ENCODE measurements around the gene USP2. TPM values are rescaled to one million over a fixed set of nuclear protein-coding genes. Genes with fewer than 3 reads are reported as not detected.

USP2 gene
- polyA plus RNA-seq, 3 donors: 0.36 TPM; not detected in 2

DNA sequence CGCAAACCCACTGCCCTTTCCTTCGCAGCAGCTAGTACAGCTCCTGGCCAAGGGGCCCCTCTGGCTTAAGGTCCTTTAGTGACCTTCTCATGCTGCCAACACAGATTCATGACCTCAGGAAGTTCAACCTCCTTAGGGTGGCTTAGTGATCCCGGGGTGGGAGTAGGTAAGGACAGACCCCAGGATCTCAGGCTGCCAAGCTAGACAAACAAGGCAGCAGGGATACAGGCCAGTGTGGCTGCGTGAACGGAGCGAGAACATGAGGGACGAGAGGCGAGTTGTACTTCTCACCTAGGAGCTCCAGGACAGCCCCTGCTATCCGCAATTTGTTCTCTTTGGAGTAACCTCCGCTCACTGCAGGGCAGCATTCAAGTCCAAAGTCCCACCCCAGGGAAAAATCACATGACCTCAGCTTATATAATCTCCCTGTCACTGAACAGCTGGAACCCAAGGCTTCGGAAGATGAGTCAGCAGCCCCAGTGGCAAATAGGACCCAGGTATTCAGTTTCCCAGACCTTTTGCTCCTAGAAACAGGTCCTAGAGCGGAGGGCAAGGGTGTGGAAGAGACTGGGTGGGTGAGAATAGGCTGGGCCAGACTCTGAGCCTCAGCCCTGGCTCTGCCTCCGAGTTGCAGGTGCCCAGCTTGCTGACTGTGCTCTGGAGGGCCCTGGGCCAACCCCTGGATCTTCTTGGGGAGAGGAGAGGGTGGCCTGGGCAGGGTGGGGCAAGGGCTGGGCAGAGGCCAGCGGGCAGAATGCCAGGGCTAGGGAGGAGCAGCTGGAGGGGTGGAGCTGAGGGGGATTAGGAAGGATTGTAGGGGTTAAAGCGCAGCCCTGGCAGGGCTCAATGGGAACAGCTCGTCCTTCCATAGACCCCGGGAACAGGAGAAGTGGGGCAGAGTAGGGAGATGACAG lies 13.1 kb downstream of the USP2 start:
- Mint-ChIP-seq H3K27ac (peak overlapping the region in 1 of 7 donors; percentile 20), H3K36me3 (peaks cover 3 to 4% of the 10 kb centered on the region in 2 donors), H3K4me1 (peaks cover 6% of the 10 kb centered on the region), H3K9me3 (peaks cover 0 to 5% (median 3%) of the 10 kb centered on the region in 7 donors), H3K4me3 (no peak overlapping the region), H3K27me3 (ENCODE audit: low read depth in 3 of 3) (peaks cover 29 to 36% (median 31%) of the 10 kb centered on the region in 3 donors)
- Histone ChIP-seq H2AFZ (ENCODE audit: insufficient read depth, low read depth, low read length, poor library complexity, severe bottlenecking) (no peak overlapping the region), H3K27ac (ENCODE audit: low read depth in 1 of 2, low read length in 2 of 2) (no peak overlapping the region), H3K27me3 (ENCODE audit: control insufficient read depth in 2 of 2, insufficient read depth in 2 of 2, low read length in 2 of 2) (peaks cover 15 to 18% of the 10 kb centered on the region in 2 donors), H3K79me2 (ENCODE audit: insufficient read depth, low read length) (no peaks in the 10 kb centered on the region), H4K20me1 (ENCODE audit: insufficient read depth, low read length) (no peaks in the 10 kb centered on the region), H3K36me3 (replicated peaks in 1 of 2; ENCODE audit: control insufficient read depth in 1 of 2, insufficient read depth in 2 of 2, low read length in 2 of 2) (no peaks in the 10 kb centered on the region), H3K4me2 (replicated peaks; ENCODE audit: extremely low read depth, low read length, poor library complexity, severe bottlenecking) (no peak overlapping the region), H3K9ac (ENCODE audit: insufficient read depth, low read length, poor library complexity, severe bottlenecking) (no peak overlapping the region), H3K9me3 (replicated peaks in 1 of 2; ENCODE audit: control insufficient read depth in 1 of 2, insufficient read depth in 1 of 2, low read length in 2 of 2) (no peaks in the 10 kb centered on the region), H3K4me3 (replicated peaks in 1 of 3; ENCODE audit: low read depth in 2 of 3, low read length in 3 of 3) (no peak overlapping the region), H3K4me1 (ENCODE audit: control insufficient read depth in 1 of 2, insufficient read depth in 2 of 2, low read length in 2 of 2) (peaks cover 4 to 11% of the 10 kb centered on the region in 2 donors)
- 81% methylated on average over 15 of the region's 17 CpGs for WGBS (ENCODE audit: insufficient coverage)
- TF ChIP-seq, protein P1, sequence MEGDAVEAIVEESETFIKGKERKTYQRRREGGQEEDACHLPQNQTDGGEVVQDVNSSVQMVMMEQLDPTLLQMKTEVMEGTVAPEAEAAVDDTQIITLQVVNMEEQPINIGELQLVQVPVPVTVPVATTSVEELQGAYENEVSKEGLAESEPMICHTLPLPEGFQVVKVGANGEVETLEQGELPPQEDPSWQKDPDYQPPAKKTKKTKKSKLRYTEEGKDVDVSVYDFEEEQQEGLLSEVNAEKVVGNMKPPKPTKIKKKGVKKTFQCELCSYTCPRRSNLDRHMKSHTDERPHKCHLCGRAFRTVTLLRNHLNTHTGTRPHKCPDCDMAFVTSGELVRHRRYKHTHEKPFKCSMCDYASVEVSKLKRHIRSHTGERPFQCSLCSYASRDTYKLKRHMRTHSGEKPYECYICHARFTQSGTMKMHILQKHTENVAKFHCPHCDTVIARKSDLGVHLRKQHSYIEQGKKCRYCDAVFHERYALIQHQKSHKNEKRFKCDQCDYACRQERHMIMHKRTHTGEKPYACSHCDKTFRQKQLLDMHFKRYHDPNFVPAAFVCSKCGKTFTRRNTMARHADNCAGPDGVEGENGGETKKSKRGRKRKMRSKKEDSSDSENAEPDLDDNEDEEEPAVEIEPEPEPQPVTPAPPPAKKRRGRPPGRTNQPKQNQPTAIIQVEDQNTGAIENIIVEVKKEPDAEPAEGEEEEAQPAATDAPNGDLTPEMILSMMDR (IDR thresholded peaks at IDR 0.05): no peak
- intact Hi-C loops (cut with micrococcal nuclease): no loop called here
- DNase-seq: no peak

DNA sequence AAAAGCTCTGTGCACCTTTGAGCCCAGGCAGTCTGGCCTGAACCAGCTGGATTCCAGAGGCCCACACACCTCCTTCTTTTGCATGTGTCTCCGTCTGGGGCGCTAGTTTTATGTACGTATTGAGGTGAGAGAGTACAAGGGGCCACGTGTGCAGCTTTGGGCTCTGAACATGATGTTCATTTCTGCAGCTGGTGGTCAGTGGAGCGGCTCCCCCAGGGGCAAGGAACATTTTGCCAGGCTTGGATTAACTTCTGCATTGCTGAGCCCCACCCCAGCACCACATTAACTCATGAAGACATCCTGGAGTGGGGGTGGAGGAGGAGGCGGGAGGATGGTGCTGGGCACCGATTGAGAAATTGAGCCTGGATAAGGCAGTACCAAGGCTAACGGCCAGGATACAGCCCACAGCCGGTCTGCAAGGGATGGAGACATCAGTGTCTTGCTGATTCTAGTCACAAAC lies 13.8 kb downstream of the USP2 start:
- Histone ChIP-seq H3K27me3 (ENCODE audit: control insufficient read depth in 2 of 2, insufficient read depth in 2 of 2, low read length in 2 of 2) (peaks cover 19 to 25% of the 10 kb centered on the region in 2 donors), H3K36me3 (replicated peaks in 1 of 2; ENCODE audit: control insufficient read depth in 1 of 2, insufficient read depth in 2 of 2, low read length in 2 of 2) (no peaks in the 10 kb centered on the region), H3K27ac (ENCODE audit: low read depth in 1 of 2, low read length in 2 of 2) (no peak overlapping the region), H3K4me3 (replicated peaks in 1 of 3; ENCODE audit: low read depth in 2 of 3, low read length in 3 of 3) (no peak overlapping the region), H2AFZ (ENCODE audit: insufficient read depth, low read depth, low read length, poor library complexity, severe bottlenecking) (no peak overlapping the region), H3K9ac (ENCODE audit: insufficient read depth, low read length, poor library complexity, severe bottlenecking) (no peak overlapping the region), H3K79me2 (ENCODE audit: insufficient read depth, low read length) (no peaks in the 10 kb centered on the region), H3K4me1 (ENCODE audit: control insufficient read depth in 1 of 2, insufficient read depth in 2 of 2, low read length in 2 of 2) (peaks cover 7 to 14% of the 10 kb centered on the region in 2 donors), H3K4me2 (replicated peaks; ENCODE audit: extremely low read depth, low read length, poor library complexity, severe bottlenecking) (no peak overlapping the region), H4K20me1 (ENCODE audit: insufficient read depth, low read length) (no peaks in the 10 kb centered on the region), H3K9me3 (replicated peaks in 1 of 2; ENCODE audit: control insufficient read depth in 1 of 2, insufficient read depth in 1 of 2, low read length in 2 of 2) (no peaks in the 10 kb centered on the region)
- H3K9me3 Mint-ChIP-seq: peaks cover 0 to 5% (median 3%) of the 10 kb centered on the region in 7 donors
- H3K27ac Mint-ChIP-seq: no peak overlapping the region
- no peak for DNase-seq
- TF ChIP-seq, protein P1 (IDR thresholded peaks at IDR 0.05): no peak
- no peak overlapping the region for H3K4me3 Mint-ChIP-seq
- peaks cover 36 to 43% (median 38%) of the 10 kb centered on the region in 3 donors for H3K27me3 Mint-ChIP-seq (ENCODE audit: low read depth in 3 of 3)
- peaks cover 3 to 4% of the 10 kb centered on the region in 2 donors for H3K36me3 Mint-ChIP-seq
- intact Hi-C loops (cut with micrococcal nuclease): no loop called here
- WGBS (ENCODE audit: insufficient coverage): 71% methylated on average over 5 of the region's 9 CpGs
- peaks cover 8% of the 10 kb centered on the region for H3K4me1 Mint-ChIP-seq

All from CD14-positive monocyte (primary cell).